ENCODE results near the gene AP2A1.

The AP2A1 gene

GRCh38 chr19:49830766-49831165 lies 64.0 kb downstream of the AP2A1 start:
- no peak for TF ChIP-seq ZBTB7A (IDR thresholded peaks at IDR 0.05; ENCODE audit: low read depth)
- TF ChIP-seq TEAD4 (IDR thresholded peaks at IDR 0.05) = no peak
- TF ChIP-seq NFIC (IDR thresholded peaks at IDR 0.05) = no peak
- TF ChIP-seq, protein P1, sequence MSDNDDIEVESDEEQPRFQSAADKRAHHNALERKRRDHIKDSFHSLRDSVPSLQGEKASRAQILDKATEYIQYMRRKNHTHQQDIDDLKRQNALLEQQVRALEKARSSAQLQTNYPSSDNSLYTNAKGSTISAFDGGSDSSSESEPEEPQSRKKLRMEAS (IDR thresholded peaks at IDR 0.05) = no peak
- TF ChIP-seq, protein P2, sequence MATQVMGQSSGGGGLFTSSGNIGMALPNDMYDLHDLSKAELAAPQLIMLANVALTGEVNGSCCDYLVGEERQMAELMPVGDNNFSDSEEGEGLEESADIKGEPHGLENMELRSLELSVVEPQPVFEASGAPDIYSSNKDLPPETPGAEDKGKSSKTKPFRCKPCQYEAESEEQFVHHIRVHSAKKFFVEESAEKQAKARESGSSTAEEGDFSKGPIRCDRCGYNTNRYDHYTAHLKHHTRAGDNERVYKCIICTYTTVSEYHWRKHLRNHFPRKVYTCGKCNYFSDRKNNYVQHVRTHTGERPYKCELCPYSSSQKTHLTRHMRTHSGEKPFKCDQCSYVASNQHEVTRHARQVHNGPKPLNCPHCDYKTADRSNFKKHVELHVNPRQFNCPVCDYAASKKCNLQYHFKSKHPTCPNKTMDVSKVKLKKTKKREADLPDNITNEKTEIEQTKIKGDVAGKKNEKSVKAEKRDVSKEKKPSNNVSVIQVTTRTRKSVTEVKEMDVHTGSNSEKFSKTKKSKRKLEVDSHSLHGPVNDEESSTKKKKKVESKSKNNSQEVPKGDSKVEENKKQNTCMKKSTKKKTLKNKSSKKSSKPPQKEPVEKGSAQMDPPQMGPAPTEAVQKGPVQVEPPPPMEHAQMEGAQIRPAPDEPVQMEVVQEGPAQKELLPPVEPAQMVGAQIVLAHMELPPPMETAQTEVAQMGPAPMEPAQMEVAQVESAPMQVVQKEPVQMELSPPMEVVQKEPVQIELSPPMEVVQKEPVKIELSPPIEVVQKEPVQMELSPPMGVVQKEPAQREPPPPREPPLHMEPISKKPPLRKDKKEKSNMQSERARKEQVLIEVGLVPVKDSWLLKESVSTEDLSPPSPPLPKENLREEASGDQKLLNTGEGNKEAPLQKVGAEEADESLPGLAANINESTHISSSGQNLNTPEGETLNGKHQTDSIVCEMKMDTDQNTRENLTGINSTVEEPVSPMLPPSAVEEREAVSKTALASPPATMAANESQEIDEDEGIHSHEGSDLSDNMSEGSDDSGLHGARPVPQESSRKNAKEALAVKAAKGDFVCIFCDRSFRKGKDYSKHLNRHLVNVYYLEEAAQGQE (IDR thresholded peaks at IDR 0.05; ENCODE audit: low read depth) = no peak
- no peak for TF ChIP-seq FOXM1 (IDR thresholded peaks at IDR 0.05; ENCODE audit: borderline replicate concordance, low read depth)
- TF ChIP-seq YY1 (IDR thresholded peaks at IDR 0.05; ENCODE audit: low read depth) = no peak
- TF ChIP-seq CREB1 (IDR thresholded peaks at IDR 0.05; ENCODE audit: low read depth) = no peak
- TF ChIP-seq EGR1 (IDR thresholded peaks at IDR 0.05) = no peak
- TF ChIP-seq EP300 (IDR thresholded peaks at IDR 0.05; ENCODE audit: borderline replicate concordance) = no peak
- TF ChIP-seq CEBPB (IDR thresholded peaks at IDR 0.05) = no peak
- no peak for TF ChIP-seq USF1 (IDR thresholded peaks at IDR 0.05)
- no peak for TF ChIP-seq TAF1 (IDR thresholded peaks at IDR 0.05; ENCODE audit: low read depth)
- TF ChIP-seq RAD21 (IDR thresholded peaks at IDR 0.05; ENCODE audit: low read depth) = no peak
- no peak for TF ChIP-seq TCF12 (IDR thresholded peaks at IDR 0.05; ENCODE audit: low read depth)

DNA sequence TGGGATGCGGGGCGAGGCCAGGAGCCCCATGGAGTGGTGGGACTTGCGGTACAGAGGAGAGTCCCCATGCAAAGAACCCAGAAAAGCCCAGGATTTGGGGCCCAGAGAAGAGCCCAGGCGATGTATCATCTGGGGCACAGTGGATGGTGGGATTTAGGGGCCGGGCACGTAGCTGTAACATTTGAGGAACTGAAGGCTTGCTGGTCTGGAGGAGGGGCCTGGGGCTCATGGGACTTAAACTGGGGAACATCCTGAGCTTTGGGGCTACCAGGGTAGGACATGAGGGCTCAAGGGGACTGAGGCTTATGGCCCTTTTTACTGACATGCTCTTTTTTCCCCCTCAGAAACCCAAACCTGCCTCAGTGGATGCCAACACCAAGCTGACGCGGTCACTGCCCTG lies 64.8 kb downstream of the AP2A1 start:
- TF ChIP-seq, protein P2 (IDR thresholded peaks at IDR 0.05; ENCODE audit: low read depth) = no peak
- TF ChIP-seq TEAD4 (IDR thresholded peaks at IDR 0.05) = no peak
- TF ChIP-seq RAD21 (IDR thresholded peaks at IDR 0.05; ENCODE audit: low read depth) = no peak
- TF ChIP-seq USF1 (IDR thresholded peaks at IDR 0.05) = no peak
- TF ChIP-seq FOXM1 (IDR thresholded peaks at IDR 0.05; ENCODE audit: borderline replicate concordance, low read depth) = no peak
- TF ChIP-seq NFIC (IDR thresholded peaks at IDR 0.05) = no peak
- no peak for TF ChIP-seq YY1 (IDR thresholded peaks at IDR 0.05; ENCODE audit: low read depth)
- TF ChIP-seq CREB1 (IDR thresholded peaks at IDR 0.05; ENCODE audit: low read depth) = no peak

DNA sequence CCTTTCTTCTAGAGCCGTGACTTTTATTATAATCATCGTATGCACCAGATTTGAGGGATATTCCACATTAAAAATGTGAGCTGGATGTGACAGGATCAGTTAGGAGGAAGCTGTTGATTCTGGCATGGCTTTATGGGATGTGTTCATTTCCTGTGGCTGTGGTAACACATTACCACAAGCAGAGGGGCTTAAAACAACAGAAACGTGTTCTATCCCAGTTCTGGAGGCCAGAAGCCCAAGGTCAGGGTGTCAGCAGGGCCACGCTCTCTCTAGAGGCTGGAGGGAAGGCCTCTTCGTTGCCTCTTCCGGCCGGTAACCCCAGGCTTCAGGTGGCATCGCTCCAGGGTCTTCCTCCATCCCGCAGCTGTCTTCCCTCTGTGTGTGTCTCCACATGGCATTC lies 65.8 kb downstream of the AP2A1 start:
- TF ChIP-seq EP300 (IDR thresholded peaks at IDR 0.05; ENCODE audit: borderline replicate concordance) (no peak), YY1 (IDR thresholded peaks at IDR 0.05; ENCODE audit: low read depth) (no peak), CEBPB (IDR thresholded peaks at IDR 0.05) (no peak), FOXM1 (IDR thresholded peaks at IDR 0.05; ENCODE audit: borderline replicate concordance, low read depth) (no peak), USF1 (IDR thresholded peaks at IDR 0.05) (no peak), RAD21 (IDR thresholded peaks at IDR 0.05; ENCODE audit: low read depth) (no peak), TEAD4 (IDR thresholded peaks at IDR 0.05) (no peak), NFIC (IDR thresholded peaks at IDR 0.05) (no peak)
- TF ChIP-seq, protein P1 (IDR thresholded peaks at IDR 0.05) = no peak

GRCh38 chr19:49833599-49833998 lies 66.8 kb downstream of the AP2A1 start:
- no peak for TF ChIP-seq ZBTB7A (IDR thresholded peaks at IDR 0.05; ENCODE audit: low read depth)
- TF ChIP-seq NFIC (IDR thresholded peaks at IDR 0.05) = no peak
- no peak for TF ChIP-seq TAF1 (IDR thresholded peaks at IDR 0.05; ENCODE audit: low read depth)
- TF ChIP-seq CREB1 (IDR thresholded peaks at IDR 0.05; ENCODE audit: low read depth) = no peak
- no peak for TF ChIP-seq USF1 (IDR thresholded peaks at IDR 0.05)
- TF ChIP-seq TCF12 (IDR thresholded peaks at IDR 0.05; ENCODE audit: low read depth) = no peak
- TF ChIP-seq CEBPB (IDR thresholded peaks at IDR 0.05) = no peak

DNA sequence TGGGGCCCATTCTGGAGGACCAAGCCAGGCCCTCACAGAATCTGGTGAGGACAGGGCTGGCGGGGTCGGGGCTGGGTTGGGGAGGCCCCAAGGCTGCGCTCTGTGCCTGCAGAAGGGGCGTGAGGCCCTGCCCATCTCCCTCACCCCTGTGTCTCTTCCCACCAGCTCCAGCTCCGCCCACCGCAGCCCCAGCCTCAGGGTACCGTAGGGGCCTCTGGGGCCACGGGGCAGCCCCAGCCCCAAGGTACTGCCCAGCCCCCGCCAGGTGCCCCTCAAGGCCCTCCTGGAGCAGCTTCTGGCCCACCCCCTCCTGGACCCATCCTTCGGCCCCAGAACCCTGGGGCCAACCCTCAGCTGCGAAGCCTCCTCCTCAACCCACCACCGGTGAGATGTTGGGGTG lies 68.8 kb downstream of the AP2A1 start:
- no peak for TF ChIP-seq TAF1 (IDR thresholded peaks at IDR 0.05; ENCODE audit: low read depth)
- TF ChIP-seq FOXM1 (IDR thresholded peaks at IDR 0.05; ENCODE audit: borderline replicate concordance, low read depth) = no peak
- TF ChIP-seq EP300 (IDR thresholded peaks at IDR 0.05; ENCODE audit: borderline replicate concordance) = no peak
- no peak for TF ChIP-seq USF1 (IDR thresholded peaks at IDR 0.05)
- no peak for TF ChIP-seq RAD21 (IDR thresholded peaks at IDR 0.05; ENCODE audit: low read depth)
- TF ChIP-seq, protein P1 (IDR thresholded peaks at IDR 0.05) = no peak
- no peak for TF ChIP-seq CREB1 (IDR thresholded peaks at IDR 0.05; ENCODE audit: low read depth)
- TF ChIP-seq EGR1 (IDR thresholded peaks at IDR 0.05) = no peak
- TF ChIP-seq ZBTB7A (IDR thresholded peaks at IDR 0.05; ENCODE audit: low read depth) = no peak

Measured in Ishikawa (cell line).